DMS114 treated with DMSO at 0.1 percent for 48 hours (cell line): ENCODE results near the gene RBMX.
"Not testable (repeated sequence)": the region's sequence is repeated elsewhere in the genome, so short reads cannot be mapped to it uniquely, and the experiment has no call there.

Experiments
- DNase-seq: peaks from one replicate; lab custom pipeline; 2025; ENCODE audit not compliant: unreplicated experiment; lab: John Stamatoyannopoulos, UW

The RBMX gene

DNA sequence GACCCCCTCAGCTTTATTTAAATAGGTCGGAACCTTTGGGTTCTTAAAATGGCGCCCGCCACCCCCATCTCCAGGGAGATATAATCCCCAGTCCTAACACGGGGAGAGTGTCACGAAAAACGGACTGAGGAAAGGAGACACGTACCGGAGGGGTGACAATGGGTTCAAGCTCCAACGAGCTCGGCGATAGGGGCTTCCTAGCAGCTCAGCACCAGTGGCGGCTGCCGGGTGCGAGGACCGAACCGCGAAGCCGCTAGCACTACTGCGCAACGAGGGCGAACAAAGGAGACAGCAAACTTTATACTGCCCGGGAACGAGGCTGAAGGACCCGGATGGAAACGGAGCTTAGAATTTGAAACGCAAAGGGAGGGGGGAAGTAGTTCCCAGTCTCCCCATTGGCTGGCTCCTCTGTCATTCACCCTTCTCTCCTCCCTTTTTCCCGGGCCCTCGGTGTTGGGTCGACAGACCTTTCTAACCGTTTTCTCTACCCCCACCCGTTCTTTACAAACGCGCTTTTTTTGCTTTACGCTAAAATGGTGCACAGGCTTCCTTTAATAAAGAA is at the start of gene RBMX:
Gene RBMX, minus strand, starts transcription at position 274 of the 562 bp plus-strand sequence. CDS start 1,298 bp downstream, outside the sequence.
- DNase-seq, result peak; percentile 83

DNA sequence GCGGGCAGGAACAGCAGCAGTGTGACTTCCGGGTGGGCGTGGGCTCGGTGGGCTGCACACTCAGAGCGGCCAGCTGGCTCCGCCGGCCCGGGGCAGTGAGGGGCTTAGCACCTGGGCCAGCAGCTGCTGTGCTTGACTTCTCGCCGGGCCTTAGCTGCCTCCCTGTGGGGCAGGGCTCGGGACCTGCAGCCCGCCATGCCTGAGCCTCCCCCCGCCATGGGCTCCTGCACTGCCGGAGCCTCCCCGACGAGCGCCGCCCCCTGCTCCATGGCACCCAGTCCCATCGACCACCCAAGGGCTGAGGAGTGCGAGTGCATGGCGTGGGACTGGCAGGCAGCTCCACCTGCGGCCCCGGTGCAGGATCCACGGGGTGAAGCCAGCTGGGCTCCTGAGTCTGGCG is 40.9 kb upstream of the RBMX start:
- not testable (repeated sequence) for DNase-seq

DNA sequence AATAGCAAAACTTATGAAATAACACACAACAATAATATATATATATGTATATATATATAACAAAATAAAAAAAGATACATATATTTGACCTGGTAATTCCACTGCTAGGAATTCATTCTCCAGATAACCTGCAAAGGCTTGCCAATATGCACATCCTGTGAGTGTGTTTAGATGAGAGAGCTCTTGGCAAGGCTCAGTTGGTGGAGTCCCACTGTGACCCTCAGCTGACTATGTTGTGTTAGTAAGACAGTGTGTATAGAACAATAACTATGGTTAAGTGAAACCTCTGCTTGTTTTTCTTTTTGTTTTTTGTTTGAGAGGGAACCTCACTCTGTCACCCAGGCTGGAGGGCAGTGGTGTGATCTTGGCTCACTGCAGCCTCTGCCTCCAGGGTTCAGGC is 39.5 kb upstream of the RBMX start:
- DNase-seq, result no peak

DNA sequence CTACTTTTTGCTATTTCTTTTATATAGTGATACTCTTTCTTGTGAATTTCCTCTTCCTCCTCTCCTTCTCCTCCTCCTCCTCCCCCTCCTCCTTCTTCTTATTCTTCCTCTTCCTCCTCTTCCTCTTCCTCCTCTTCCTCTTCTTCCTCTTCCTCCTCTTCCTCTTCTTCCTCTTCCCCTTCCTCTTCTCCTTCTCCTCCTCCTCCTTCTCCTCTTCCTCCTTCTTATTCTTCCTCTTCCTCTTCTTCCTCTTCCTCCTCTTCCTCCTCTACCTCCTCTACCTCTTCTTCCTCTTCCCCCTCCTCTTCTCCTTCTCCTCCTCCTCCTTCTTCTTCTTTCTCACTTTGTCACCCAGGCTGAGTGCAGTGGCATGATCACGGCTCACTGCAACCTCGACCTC is 36.3 kb upstream of the RBMX start:
- no peak for DNase-seq

DNA sequence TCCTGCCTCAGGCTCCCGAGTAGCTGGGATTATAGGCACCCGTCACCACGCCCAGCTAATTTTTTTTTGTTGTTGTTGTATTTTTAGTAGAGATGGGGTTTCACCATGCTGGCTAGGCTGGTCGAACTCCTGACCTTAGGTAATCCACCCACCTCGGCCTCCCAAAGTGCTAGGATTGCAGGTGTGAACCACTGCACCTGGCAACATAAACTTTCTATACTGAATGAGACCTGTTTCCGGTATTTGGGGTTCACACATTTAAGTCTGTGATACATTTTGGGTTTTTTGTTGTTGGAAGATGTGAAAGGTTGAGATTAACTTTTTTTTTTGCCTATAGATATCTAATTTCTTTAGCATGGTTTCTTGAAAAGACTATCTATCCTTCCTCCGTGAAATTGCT is 31.1 kb upstream of the RBMX start:
- DNase-seq, result not testable (repeated sequence)

DNA sequence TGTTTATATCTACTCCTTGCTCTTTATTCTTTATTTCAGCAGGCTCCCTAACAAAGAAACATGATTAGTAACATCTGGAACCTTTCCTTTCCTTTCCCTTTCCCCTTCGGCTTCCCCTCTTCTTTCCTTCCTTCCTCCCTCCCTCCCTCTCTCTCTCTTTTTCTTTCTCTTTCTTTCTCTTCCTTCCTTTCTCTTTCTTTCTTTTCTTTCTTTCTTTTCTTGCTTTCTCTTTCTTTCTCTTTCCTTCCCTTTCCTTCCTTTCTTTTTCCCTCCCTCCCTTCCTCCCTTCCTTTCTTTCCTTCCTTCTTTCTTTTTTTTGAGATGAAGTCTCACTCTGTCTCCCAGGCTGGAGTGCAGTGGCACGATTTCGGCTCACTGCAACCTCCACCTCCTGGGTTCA is 30.7 kb upstream of the RBMX start:
- no peak for DNase-seq

DNA sequence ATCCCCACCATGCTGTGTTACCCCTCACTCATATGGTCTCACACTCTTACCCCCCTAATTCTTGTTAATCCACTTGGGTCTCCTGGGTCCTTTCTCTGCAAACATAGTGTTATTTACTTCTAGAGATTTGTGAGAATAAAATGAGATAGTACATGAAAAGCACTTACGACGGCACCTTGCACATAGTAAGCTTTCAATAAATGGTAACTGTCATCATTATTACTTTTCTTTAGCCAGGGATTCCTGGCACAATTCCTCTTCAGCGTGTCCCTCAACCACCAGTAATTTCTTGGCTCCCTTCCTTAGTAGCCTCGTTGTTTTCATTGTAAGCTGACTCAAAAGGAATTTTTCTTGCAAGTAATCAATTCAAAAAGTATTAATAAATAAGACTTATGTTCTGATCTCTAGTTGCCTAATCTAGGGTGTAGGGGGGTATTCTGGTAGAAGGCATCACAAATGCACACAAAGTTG is 30.1 kb upstream of the RBMX start:
- no peak for DNase-seq

DNA sequence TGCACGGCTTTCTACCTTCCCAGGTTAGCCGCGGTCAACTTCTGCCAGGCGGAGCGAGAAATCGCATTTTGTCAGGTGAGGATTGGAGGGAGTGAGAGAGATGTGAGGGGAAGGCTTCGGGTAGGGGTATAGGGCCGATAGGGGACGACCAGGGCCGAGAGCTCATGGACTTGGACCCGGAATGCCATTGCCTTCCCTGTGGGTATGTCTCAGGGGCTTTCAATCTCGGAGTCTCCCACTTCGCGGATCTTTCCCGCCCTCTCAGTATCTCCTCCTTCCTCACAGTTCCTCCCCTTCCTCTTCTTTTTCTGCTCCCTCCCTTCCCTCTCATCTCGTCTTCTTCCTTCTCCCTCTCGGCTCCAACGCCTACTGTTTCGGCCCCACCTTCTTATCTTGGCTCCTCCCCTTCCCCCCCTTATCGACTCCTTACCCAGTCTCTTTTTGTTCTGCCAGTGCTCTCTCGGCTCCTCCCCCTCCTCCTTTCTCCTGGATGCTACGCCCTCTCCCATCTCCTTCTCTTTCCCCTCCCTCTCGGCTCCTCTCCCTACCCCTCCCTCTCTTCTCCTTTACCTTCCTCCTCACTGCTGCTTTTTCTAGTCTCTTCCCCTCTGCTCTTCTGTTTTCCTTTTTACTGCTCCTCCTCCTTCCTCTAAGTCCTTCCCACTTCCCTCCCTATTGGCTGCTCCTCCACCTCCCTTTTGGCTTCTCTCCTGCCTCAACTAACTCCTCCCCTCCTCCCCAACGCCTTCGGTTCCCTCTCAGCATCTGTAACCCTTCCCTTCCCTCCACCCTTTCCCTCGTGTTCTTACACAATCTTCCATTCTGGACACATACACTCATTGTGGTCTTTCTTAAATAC is 29.4 kb upstream of the RBMX start:
- DNase-seq, result peak; percentile 84

DNA sequence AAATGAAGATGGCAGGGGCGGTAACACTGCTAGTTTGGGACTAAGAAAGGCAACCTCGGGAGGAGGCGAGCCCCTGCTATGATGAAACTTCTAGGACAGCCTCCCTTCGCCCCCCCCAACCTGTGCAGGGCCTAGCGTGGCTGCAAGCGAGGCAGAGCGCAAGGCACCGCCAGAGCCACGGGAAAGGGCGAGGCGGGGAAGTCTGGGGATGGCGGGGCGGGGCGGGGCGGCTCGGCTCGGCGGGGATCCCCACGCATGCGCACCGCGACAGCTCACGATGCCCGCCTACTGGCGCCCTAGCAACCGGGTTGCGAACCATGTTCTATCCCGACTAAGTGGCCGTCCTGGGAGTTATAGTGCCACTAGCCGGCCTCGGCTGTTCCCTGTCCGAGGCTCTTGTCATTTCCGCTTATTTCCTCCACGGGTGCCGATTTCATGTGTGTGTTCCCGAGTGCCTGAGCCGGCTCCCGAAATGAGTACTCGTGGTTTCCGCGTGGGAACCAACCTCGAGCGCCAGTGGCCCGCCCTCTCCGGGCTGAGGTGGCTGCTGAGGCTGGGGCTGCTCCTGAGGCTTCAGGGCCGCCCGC is 28.7 kb upstream of the RBMX start:
- peak; percentile 31 for DNase-seq

DNA sequence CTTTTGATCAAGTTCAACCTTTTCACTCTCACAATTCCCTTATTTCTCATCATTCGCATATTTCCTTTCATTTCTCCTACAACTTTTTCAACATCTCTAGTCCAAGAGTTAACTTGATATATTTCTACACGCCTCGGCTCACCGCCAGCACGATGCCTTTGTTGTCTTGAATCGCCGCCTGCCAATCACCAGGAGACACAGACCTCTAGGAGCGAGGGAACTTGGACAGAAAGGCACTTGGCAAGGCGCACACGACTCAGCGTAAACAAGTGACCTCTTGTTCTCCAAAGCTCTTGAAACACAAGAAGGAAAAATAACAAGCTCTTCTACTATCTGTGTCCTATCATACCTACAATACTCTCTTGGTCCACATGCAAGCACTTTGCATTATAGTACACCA is 27.1 kb upstream of the RBMX start:
- DNase-seq, result no peak

DNA sequence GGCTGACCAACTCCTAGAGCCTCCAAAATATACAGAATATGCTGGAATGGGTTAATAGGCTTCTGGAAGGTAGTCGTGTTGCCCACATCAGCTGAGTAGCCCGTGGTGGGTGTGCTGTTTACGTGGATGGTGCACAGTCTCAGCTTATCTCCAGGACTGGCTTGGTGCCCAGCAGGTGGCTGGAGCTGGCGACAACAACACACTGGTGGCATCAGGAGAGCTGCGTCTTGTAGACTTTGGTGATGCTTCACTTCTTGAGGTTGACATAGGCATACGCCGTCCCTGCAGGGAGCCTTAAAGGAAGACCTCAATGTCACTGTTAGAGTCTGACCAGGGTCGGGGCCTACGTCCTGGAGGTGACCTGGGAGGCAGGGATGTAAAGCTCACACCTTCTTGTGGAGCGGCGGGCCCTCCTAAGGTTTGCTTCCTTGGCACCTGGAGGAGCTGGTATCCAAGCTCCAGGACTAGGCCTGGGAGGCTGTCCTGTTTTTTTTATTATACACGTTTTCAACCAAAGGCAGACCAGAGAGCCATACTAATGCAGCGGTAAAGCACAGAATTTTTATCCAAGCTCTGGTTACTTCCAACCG is 26.5 kb upstream of the RBMX start:
- no peak for DNase-seq

DNA sequence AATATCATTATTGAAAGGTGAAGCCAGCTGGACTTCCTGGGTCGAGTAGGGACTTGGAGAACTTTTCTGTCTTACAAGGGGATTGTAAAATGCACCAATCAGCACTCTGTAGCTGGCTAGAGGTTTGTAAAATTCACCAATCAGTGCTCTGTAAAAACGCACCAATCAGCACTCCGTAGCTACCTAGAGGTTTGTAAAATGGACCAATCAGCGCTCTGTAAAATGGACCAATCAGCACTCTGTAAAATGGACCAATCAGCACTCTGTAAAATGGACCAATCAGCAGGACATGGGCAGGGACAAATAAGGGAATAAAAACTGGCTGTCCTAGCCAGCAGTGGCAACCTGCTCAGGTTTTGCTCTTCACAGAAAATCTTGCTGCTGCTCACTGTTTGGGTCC is 23.5 kb upstream of the RBMX start:
- not testable (repeated sequence) for DNase-seq

DNA sequence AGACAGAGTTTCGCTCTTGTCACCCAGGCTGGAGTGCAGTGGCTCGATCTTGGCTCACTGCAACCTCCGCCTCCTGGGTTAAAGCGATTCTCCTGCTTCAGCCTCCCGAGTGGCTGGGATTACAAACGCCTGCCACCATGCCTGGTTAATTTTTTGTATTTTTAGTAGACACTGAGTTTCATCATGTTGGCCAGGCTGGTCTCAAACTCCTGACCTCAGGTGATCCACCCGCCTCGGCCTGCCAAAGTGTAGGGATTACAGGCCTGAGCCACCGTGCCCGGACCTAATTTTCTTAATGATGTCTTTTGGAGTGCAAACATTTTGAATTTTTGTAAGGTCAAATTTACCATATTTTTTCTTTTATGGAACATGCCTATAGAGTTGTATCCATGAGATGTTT is 19.5 kb upstream of the RBMX start:
- not testable (repeated sequence) for DNase-seq

DNA sequence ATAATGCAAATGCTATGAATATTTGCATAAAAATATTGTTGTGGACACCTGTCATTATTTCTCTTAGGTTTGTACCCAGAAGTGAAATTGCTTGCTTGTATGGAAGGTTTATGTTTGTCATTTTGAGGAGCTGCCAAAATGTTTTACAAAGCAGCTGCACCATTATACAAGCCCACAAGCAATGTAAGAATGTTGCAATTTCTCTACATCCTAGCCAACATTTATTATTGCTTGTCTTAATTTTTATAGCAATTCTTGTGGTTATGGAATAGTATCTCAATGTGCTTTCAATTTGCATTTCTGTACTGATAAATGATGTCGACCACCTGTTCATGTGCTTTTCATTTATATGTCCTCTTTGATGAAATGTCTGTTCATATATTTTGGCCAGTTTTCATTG is 18.7 kb upstream of the RBMX start:
- DNase-seq, result no peak

DNA sequence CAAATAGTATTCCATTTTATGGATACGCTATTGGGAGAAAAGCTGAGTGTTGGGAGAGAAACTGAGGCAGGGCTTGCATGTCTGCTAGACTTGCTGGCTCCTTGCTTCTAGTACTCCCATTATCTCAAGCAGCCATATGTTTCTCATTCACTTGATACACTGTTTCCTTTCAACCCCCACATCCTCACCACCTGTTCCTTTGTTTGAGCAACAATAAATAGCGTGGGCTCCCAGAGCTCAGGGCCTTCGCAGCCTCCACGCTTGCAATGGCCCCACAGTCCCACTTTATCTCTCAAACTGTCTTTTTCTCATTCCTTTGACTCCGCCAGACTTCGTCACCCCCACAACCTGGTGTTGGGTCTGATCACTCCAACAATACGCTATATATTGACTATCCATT is 18.2 kb upstream of the RBMX start:
- not testable (repeated sequence) for DNase-seq

DNA sequence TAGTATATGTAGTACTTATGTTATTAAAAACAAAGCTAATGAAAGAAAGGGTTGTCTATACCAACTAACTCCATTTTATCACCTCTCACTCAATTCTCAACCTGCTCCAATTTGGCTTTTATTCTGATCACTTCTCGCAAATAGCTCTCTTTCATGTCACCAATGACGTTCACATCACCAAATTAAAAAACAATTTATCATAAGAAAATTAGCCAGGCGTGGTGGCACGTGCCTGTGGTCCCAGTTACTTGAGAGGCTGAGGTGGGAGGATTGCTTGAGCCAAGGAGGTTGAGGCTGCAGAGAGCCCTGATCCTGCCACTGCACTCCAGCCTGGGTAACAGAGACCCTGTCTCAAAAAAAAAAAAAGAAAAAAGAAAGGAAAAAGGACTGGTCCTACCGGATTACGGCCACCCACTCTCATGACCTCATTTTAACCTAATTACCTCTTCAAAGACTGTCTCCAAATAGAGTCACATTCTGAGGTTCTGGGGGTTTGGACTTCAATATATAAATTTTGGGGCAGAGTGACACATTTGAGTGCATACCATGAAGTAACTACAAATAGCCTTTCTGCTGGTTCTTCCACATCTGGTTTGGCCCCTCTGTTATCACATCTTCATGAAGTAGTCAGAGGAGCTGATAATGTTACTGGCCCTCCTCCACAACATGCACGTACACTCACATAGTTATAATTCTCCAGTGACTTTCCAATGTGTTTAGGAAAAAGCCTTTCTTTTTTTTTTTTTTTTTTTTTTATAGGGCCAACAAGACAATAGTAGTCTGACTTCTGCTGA is 15.8 kb upstream of the RBMX start:
- DNase-seq, result no peak

DNA sequence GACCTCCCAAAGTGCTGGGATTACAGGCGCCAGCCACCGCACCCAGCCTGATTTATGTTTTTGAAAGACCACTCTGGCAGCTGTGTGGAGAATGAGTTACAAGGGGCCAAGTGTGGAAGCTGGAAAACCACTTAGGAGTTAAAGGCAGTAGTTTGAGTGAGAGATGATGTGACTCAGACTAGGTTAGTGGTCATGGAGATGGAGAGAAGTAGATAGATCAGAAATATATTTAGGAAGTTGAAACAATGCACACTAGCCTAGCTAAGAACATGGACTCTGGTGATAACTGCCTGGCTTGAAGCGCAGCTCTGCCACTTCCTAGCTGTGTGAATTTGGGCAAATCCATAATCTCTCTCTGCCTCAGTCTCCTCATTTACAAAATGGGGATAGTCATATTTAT is 11.9 kb upstream of the RBMX start:
- DNase-seq, result no peak

DNA sequence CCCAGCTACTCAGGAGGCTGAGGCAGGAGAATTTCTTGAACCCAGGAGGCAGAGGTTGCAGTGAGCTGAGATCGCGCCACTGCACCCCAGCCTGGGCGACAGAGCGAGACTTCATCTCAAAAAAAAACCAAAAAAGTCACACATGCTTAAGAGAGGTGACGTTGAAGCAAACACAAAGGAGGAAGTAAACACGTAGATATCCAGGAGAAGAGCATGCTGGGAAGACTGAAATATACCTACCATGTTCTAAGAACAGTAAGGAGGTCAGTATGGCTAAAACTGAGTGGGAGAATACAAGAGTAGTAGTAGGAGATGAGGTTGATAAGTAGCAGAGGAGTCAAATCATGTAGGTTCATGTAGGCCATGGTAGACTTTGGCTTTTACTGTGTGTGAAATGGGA is 10.1 kb upstream of the RBMX start:
- not testable (repeated sequence) for DNase-seq

DNA sequence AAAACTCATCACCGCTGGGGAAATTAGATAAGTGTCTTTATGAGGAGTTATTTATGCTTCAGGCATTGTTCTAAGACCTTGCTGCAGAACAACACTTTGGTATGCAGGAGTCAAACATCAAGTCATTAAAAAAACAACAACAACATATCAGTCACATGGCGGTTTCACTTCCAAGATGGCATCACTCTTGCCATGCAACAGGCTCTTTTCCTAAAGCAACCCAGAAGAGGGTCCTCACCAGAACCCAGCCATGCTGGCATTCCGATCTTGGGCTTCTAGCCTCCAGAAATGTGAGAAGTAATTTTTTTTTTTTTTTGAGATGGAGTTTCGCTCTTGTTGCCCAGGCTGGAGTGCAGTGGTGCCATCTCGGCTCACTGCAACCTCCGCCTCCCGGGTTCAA is 8.7 kb upstream of the RBMX start:
- DNase-seq, result no peak

DNA sequence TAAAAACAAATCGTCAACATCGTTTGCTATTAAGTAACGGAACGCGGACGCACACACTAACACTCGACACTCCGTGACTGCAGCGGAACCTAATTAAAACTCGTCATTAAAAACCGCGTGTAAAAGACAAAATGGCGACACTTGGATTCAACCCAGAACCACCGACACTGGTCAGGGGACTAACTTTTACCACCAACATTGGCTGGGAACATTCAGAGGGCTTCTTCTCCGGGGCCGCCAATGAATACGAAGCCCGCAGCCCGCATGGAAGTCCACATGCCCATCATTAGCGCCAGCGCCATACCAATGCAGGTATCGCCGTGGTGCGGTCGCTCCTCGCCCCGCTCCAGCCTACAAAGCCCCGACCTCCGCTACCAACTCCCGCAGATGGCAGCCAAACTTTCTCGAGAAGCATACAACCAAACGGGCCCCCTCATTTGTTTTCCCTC is 498 bp downstream of the RBMX start:
- no peak for DNase-seq
